ENCODE data around the gene ZFP57.

Gene ZFP57

DNA sequence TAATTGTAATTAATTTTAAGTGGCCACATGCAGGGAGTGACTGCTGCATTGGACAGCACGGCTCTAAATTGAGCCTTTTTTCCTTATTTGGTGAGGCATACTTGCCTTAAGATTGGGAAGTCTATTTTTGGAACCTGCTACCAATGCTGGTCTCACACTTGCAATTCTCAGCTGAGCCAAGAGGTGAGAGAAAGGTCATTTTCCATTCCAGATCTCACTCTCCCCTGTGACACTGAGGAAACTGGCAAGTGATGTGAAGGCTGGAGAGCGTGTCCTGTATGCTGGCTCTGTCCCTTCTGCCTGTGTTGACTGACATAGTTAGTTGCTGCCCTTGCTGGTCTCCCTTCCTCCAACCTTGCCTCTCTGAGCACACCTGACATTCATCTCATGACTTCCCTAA is 24.8 kb downstream of the ZFP57 start:
- no peak for DNase-seq (ENCODE audit: low read depth, low spot score)

DNA sequence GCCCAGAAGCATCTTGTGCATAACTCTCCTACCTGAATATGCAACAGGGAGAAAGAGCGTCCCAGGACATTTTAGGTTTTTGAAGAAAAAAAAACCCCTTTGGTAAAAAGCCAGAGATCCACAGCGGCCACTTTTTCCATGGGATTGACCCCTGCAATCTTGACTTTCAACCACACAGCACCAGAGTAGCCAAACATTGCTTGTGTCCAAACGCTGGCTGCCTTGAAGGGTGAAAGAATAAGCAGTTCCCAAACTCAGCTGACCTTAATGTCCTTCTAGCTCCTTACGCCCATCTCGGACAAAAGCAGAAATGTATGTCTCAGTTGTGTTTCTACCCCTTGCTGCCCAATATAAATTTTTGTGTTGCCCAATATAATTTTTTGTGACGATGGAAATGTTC is 25.3 kb downstream of the ZFP57 start:
- no peak for DNase-seq (ENCODE audit: low read depth, low spot score)

DNA sequence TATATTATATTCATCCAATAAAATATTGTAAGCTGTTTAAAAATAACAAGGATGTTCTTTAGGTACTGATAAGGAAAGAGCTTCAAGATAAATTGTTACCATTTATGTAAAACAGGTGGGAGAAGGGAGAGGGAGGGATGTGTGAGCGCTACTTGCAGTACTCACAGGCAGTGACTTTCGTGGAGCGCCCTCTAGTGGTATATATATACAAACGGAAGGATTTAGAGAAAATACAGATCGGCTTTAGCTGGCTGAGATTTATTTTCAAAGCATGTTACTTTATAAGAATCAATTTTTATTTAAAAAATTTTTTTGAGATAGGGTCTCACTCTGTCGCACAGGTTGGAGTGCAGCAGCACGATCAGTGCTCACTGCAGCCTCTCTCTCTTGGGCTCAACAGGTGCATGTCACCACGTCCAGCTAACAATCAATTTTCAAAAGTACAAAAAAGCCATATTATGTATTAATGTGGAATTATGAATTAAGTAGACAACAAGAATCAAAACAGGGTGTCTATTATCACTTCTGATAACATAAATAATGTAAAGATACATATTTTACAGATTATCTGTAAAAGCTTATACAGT is 27.4 kb downstream of the ZFP57 start:
- DNase-seq (ENCODE audit: low read depth, low spot score): no peak

DNA sequence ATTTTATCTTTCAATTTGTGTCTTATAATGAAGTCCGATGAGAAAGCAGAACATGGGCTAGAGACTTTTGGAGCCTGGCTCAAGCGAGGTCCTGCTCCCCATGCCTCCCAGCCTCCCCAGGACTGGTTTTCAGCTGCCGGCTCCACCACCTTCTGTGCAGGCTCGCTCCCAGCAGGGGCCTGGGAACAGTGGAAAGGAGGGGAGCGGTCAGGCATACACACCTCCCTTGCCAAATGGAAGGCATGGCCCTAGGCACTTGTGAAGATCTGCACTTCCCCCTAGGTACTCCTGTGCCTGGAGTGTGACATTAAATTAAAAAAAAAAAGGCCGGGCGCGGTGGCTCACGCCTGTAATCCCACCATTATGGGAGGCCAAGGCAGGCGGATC is 28.8 kb downstream of the ZFP57 start:
- DNase-seq (ENCODE audit: low read depth, low spot score): no peak

DNA sequence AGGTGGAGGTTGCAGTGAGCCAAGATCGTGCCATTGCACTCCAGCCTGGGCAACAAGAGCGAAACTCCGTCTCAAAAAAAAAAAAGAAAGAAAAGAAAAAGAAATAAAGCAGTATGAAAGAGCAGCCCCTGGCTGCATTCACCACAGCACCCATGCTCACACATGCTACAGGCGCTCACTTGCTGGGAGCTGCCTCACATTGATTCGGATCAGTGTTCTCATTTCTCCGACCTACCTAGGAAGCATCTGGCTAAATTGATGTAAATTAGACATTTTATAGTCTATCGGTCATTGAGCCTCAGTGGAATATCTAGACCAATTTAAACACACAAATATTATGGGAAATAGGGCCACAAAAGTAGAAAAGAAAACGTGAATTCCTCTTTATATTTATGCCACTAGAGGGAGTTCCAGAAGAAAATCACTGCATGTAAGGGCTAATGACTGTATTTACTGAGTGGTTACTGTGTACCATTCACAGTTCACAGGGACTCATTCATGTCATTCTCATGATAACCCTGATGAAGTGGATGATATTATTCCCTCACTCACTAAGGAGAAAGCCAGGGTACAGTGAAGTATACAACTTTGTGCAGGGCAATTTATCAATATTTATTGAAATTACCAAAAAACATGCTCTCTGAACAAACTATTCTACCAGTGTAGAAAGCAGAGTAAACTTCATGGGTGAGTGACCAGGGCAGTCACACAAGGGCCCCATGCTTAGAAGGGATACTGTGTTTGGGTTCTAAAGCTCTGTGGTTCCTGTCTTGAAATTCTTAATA is 29.3 kb downstream of the ZFP57 start:
- DNase-seq (ENCODE audit: low read depth, low spot score): no peak

DNA sequence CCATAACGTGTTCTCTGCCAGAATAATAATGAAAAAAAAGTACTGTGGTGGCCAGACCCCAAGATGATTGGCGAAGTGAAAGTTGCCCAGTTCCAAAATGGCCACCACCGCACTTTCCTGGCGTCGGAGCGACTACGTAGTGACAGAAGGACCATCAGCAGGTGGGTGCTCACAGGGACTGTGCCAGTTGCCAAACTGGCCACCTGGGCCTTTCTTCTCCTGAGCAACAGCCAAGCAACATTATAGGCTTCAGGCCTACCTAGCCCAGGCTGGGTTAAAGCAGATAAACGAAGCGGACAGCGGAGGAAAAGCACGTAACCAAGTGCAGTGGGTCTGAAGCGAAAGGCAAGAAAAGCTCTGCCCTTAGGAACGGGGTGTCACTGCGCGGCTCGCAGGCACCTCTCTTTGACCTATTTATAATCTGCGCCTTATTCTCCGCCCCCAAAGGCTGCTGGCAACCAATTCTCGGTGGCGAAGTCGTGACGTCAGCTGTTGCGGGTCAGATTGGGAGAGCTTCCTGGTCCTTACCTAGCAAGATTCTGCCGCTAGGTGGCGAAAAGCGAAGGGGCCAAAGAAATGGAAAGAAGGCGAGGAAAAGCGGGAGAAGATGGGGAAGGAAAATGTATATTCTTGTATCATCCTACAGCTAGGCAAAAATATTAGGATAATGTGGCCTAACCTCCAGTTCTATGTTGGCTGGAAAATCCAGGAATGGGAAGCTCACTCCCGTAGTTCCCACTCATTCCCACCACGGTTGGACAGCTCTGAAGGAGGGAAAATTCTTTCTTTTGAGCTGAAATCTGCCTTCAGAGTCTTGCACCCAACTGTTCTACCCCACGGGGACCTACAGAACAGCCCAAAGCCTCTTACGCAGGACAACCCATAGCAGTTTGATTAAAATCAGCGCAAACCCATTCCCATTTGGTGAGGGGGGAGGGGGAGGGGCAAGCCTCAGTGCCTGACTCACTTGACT is 31.0 kb downstream of the ZFP57 start:
- DNase-seq (ENCODE audit: low read depth, low spot score): peak; percentile 83

DNA sequence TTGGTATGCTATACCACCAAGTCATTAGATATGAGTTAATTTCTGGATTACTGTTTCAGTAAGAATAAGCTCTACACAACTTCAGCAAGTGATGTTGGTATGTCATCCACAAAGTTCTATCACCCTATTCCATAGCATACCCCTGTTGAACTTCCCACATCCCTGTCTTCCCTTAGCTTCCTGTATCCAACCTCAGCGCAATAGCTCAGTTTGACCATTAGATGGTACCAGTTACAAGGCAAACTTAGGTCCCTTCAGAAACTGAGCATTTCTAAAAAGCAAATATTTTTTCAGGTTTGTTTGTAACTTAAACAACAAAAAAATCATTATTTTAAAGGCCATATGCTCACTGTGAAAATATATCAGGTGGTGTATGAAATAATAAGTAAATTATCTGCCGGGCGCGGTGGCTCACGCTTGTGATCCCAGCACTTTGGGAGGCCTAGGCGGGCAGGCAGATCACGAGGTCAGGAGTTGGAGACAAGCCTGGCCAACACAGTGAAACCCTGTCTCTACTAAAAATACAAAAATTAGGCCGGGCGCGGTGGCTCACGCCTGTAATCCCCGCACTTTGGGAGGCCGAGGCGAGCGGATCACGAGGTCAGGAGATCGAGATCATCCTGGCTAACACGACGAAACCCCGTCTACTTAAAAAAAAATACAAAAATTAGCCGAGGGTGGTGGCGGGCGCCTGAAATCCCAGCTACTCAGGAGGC is 32.9 kb downstream of the ZFP57 start:
- no peak for DNase-seq (ENCODE audit: low read depth, low spot score)

DNA sequence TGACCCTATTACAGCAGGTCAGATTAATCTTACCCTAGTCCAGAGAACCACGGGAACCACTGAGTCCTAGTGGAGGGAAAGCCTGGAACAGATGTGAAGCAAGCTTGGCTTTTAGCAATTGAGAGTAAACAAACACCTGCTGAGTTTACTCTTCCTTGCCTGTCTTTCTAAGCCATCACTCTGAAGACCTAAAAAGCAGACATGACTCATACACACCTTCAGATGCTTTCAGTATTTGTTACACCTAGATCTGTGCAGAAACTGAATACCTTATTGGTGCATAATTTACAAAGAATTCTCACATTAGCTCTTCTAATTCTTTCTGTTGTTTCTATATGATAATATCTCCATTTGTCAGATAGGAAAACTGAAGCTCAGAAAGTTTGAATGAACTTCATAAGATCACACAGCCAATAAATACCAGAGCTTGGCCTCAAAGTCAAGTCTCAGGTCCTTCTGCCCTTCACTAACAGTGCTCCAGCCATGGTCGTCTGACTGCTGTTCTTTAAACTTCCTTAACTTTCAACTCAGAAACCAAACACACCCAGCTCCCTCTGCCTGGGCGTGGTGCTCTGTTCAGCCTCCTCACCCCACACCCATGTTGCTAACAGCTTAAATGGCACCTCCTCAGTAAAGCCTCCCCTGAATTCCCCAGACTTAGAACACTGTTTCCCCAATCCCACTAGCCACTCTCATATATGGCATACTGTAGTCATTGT is 39.4 kb downstream of the ZFP57 start:
- no peak for DNase-seq (ENCODE audit: low read depth, low spot score)

DNA sequence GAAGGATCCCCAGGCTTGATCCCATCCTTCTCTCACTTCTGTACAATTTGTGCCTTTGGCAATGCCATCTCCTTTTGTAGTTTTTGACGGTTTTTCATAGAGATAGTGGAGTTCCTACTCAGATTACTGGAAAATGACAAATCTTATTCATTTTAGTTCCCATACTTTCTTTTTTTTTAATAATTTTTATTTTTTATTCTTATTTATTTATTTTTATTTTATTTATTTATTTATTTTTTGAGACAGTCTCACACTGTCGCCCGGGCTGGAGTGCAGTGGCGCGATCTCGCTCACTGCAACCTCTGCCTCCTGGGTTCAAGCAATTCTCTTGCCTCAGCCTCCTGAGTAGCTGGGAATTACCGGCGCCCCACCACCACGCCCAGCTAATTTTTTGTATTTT is 43.7 kb downstream of the ZFP57 start:
- no peak for DNase-seq (ENCODE audit: low read depth, low spot score)

DNA sequence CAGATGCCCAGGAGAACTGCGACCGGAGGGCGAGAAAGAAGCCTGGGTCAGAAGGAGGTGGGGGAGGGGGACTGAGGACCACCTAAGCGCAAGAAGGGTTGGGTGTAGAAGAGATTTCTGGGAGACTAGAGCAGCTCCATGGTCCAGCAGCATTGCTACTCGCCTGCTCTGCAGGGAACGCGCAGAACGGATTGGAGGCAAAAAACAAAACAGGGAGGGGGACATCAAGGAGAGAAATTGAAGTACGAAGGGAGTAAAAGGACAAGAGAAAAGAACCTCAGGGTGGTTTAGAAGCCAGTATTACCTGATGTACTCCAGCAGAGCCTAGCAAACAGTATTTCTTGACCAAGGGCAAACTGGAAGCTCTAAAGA is 47.4 kb downstream of the ZFP57 start:
- DNase-seq (ENCODE audit: low read depth, low spot score): no peak

DNA sequence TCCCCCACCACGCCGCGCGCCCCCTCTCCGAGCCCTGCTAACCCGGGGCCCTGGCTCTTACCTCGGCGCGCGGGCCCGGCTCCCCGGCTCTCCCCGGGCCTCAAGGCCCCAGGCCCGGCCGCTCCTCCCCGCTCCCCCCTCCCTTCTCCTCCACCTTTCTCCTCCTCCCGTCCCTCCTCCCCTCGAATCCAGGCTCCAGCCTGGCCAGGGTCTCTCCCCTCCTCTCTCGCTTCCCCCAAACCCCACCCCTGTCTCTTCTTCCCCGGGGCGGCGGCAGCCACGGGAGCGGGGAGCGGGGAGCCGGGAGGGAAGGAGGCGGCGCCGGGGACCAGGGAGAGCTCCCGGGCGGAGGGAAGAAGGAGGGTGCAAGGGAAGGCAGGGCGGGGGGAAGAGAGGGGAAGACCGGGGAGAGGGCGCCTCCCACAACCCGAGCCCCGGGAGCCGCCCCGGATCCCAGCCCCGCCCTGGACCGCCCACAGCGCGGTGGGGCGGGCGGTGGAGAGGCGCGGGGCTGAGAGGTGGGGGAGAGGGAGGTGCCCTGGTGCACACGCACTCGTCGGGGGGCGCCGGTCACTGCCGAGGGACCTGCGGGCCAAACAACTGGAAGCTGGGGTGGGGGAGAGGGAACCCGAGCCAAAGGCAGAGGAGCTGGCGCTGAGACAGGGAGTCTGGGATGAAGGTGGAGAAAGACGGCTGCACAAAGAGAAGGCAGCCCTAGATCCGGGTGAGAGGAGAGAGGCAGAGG is 48.0 kb downstream of the ZFP57 start, which contains the start of gene GABBR1:
GABBR1 (minus strand) TSS at position 395 of the 745 bp plus-strand sequence. CDS start 798 bp downstream, outside the sequence.
- peak; percentile 68 for DNase-seq (ENCODE audit: low read depth, low spot score)

DNA sequence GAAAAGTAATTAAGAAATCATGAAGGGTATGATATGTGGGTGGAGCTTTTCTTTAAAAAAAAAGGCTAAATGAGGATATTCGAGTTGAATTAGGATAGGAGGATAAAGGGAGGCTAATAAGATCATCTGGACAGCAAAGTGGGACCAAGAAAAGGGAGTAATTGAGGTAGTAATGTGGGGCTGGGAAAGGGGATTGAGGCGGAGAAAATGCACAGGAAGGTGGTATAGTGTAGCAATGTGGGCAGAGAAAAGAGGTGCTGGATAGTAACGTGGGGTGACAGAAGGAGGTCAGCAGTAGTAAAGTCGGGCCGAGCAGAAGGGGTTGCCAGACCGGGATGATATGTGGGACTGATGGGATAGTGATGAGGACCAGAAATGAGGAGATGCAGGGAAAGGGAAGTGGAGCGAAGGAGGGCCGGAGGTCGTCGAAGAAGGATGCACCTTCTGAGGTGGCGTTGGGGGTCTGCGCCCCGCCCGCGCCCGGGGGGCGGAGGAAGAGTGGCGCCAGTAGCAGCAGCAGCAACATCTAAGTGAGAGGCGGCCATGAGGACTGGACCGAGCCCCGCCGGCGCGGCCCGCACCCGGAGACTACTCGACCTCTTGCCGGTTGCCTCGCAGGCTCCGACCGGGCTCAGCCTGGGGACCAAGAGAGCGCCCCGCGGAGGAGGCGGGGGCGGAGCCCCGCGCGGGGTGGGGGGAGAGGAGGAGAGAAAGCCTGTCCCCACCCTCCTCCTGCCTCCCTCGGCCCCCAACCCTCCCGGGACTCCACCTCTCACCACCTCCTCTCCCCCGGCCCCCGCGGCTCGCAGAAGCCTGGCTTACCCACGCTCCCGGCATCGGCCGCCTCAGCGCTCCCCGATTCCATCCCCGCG is 48.9 kb downstream of the ZFP57 start:
- DNase-seq (ENCODE audit: low read depth, low spot score): no peak

DNA sequence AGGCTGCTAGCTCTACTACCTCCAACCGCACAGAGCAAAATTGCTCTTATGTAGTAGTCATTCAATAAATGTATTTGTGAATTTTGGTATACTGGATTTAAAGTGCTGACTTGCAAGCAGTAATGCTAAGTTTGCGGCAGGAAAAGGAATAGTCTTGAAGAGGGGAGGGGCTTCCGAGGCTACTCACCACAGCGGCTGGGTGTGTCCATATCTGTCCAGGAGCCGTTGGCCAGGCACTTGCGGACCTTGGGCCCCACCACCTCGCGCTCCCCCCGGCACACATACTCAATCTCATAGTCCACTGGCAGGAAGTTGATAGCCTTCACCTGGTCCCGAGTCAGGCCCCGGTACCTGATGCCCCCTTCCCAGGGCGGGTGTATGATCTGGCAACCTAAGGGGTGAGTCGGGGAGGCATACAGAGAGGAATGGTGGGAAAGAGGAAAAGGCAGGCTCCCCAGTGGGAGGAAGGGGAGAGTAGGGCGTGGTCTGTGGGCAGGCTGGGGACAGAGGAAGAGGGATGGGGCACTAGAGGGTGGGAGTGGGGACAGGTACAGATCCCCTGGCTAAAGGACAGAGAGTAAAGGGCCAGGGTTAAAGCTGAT is 49.6 kb downstream of the ZFP57 start:
- no peak for DNase-seq (ENCODE audit: low read depth, low spot score)

DNA sequence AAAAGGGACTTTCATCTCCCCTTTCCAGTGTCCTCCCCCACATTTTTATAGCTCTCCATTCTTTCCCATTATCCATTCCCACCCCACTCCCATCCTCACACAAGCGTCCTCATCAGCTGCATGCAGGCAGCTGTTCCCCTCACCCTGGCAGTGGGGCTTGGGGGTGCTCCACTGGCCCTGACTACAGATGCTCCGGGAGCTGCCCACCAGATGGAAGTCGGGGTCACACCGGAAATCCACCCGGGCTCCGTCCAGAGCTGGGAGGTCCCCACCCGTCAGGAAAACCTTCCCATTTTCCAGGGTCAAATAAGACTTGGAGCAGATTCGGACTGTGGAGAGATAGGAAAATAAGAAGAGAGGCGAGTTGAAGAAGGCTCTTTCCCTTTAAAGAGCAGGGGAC is 50.6 kb downstream of the ZFP57 start:
- no peak for DNase-seq (ENCODE audit: low read depth, low spot score)

DNA sequence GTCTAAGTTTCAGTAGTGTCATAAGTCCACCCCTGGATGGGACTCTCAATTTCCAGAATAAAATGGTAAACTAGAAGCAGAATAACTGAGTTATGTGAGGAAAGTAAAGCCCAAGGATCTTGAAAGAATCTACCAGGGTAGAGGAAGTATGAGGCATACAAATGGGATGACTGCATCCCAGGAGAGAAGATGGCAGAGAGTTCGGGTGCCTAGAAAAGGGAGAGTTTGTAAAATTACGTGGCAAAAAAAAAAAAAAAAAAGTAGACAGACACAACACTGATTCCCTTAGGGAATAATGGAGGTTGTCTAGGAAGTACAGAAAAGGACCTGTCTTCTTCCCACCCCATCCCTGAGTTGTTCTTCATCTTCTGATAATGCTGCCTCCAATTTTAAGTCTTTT is 51.4 kb downstream of the ZFP57 start:
- DNase-seq (ENCODE audit: low read depth, low spot score): no peak

DNA sequence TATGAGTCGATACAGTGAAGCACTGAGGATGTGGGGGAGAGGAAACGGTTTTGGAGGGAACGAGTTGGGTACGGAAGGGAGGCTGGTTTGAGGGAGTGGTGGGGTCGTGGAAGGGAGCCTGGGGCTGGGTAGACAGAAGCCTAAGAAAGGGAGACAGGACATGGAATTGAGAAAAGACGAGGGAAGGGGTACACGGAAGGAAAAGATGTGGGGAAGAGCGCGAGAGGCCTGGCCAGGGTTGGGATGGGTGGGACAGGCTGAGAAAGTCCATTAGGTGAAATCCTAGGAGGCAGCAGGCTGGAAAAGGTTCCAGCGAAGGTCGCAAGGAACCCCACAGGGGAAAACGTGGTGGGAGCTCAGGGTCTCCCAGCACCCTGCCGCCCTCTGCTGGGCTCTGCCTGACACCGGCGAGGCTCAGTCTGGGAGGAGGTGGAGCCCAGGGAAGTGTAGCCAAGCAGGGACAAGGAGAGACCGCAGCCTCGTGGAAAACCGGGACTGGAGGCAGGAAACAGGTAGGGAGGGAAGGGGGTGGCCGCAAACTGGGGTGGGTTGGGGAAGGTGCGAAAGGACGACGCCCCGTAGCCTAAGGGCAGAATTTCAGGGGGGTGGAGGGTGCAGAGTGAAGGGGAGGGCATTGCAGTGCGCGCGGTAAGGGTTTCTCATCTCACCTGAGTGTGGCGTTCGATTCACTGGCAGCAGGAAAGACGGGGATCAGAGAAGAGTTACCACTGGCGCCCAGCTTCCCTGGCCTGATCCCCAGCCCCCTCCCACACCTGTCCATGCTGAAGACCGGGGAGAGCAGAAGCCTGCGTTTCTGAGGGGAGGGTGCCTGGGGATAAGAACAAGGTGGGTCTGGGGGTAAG is 52.3 kb downstream of the ZFP57 start:
- peak; percentile 29 for DNase-seq (ENCODE audit: low read depth, low spot score)

DNA sequence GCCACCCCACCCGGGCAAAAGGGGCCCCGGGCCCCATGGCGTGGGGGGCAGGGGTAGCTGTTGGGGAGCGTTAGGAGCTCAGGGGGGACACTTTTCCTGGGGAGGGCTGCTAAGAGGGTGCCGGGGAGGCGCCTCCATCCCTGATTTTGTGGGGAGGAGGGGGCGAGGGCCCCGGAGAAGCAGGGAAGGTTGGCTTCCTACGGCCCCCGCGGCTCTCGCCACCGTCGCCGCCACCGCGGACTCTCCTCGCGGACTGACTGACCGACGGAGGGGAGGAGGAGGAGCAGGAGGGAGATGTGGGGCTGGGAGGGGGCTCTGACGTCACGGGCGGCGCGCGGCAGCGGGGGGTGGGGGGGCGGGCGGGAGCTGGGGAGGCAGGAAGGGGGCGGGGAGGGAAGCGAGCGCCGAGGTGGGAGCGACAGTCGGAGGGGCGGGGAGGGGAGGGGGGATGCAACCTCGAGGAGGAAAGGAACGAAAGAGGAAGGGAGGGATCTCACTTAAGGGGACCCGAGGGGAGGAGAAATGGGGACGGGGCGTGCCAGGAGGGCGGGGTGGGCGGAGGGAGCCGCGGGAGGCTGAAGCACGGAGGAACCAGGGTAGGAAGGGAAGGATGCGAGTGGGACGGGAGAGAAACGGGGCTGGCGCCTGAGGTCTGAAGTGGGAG is 53.1 kb downstream of the ZFP57 start:
- DNase-seq (ENCODE audit: low read depth, low spot score): peak; percentile 39
